PC-3 (cell line): ENCODE measurements around the gene ASPSCR1. TPM values are rescaled to one million over a fixed set of nuclear protein-coding genes. Genes with fewer than 3 reads are reported as not detected.

Experiments
- ATAC-seq: fragments of 200-7000 bp; cut with Tn5 transposase; 2 replicates; pipeline ENCODE4 v1.9.1; 2020; ENCODE audit warnings: mild to moderate bottlenecking, moderate library complexity
- BruUV-seq: library from RNA; stranded (reverse); fragments of 400-500 nt; replicated peaks from 2 replicates; lab custom pipeline; 2021; lab: Mats Ljungman, UMichigan
- CTCF ChIA-PET: fragments of 300-600 bp; sonication (Branson Sonifier 250); formaldehyde crosslinking; loops from one replicate; lab custom pipeline; 2022; ENCODE audit warnings: antibody characterized with exemption; lab: Charles Lee
- POLR2A ChIA-PET: fragments of 300-600 bp; sonication (Branson Sonifier 250); formaldehyde crosslinking; loops from one replicate; lab custom pipeline; 2022; ENCODE audit warnings: antibody characterized with exemption; ENCODE audit not compliant: unreplicated experiment; lab: Charles Lee
- DNase-seq: peaks from one replicate; pipeline ENCODE4 v3.0.0-alpha.2; 2015
- H2AFZ ChIP-seq: fragments of 300-600 bp; sonication (generic); 2 replicates; pipeline ENCODE4 v1.6.0; 2016; ENCODE audit warnings: antibody characterized with exemption, low read length
- H3F3A ChIP-seq: fragments of 300-600 bp; sonication (generic); one replicate; pipeline ENCODE4 v1.6.0; 2017; ENCODE audit warnings: antibody characterized with exemption, low read length, control low read depth, mild to moderate bottlenecking; ENCODE audit not compliant: unreplicated experiment
- H3K27ac ChIP-seq: fragments of 300-600 bp; sonication (generic); 2 replicates; pipeline ENCODE4 v1.5.1; 2016; ENCODE audit warnings: mild to moderate bottlenecking, low read length
- H3K27me3 ChIP-seq: fragments of 300-600 bp; sonication (generic); 2 replicates; pipeline ENCODE4 v1.6.1; 2016; ENCODE audit warnings: low read length, mixed read lengths
- H3K36me3 ChIP-seq: fragments of 300-600 bp; sonication (generic); 2 replicates; pipeline ENCODE4 v1.6.1; 2016; ENCODE audit warnings: low read depth, mixed run types, low read length, mixed read lengths
- H3K4me1 ChIP-seq: fragments of 300-600 bp; sonication (generic); 2 replicates; pipeline ENCODE4 v1.5.1; 2016; ENCODE audit warnings: low read length; ENCODE audit not compliant: insufficient read depth
- H3K4me2 ChIP-seq: fragments of 300-600 bp; sonication (generic); 2 replicates; pipeline ENCODE4 v1.6.0; 2016; ENCODE audit warnings: low read length
- H3K4me3 ChIP-seq: fragments of 300-600 bp; sonication (generic); 2 replicates; pipeline ENCODE4 v1.5.1; 2016; ENCODE audit warnings: mild to moderate bottlenecking, low read length, mixed read lengths
- H3K79me2 ChIP-seq: fragments of 300-600 bp; sonication (generic); 2 replicates; pipeline ENCODE4 v1.6.1; 2017; ENCODE audit warnings: low read length, mixed read lengths
- H3K9ac ChIP-seq: fragments of 300-600 bp; sonication (generic); 2 replicates; pipeline ENCODE4 v1.6.0; 2016; ENCODE audit warnings: mild to moderate bottlenecking, low read length
- H3K9me2 ChIP-seq: fragments of 300-600 bp; sonication (generic); replicated peaks from 2 replicates; pipeline ENCODE4 v1.6.1; 2016; ENCODE audit warnings: mixed run types, low read length, mixed read lengths
- H3K9me3 ChIP-seq: fragments of 300-600 bp; sonication (generic); 2 replicates; pipeline ENCODE4 v1.6.1; 2016; ENCODE audit warnings: low read length, mixed read lengths
- H4K20me1 ChIP-seq: fragments of 300-600 bp; sonication (generic); 2 replicates; pipeline ENCODE4 v1.6.1; 2016; ENCODE audit warnings: low read length, mixed read lengths
- CTCF ChIP-seq: fragments of 300-600 bp; sonication (generic); conservative IDR thresholded peaks from 2 replicates; pipeline ENCODE4 v1.5.1; 2017; ENCODE audit warnings: antibody characterized with exemption, low read depth, mild to moderate bottlenecking, low read length
- EZH2 ChIP-seq: fragments of 300-600 bp; sonication (generic); IDR thresholded peaks from one replicate; pipeline ENCODE4 v1.6.1; 2017; ENCODE audit warnings: antibody characterized with exemption, mild to moderate bottlenecking, low read length; ENCODE audit not compliant: unreplicated experiment
- EZH2phosphoT487 ChIP-seq: fragments of 300-600 bp; sonication (generic); IDR thresholded peaks from 2 replicates; pipeline ENCODE4 v1.6.1; 2018; ENCODE audit warnings: mild to moderate bottlenecking, antibody characterized with exemption, low read length, borderline replicate concordance
- intact Hi-C: fragments of 100-400 bp; cut with micrococcal nuclease; formaldehyde crosslinking; loops from 2 replicates; pipeline ENCODE4 v1.9.0; 2023
- total RNA-seq: library from RNA; depleted of rRNA; stranded (reverse); fragments of >200 nt; gene quantifications from 2 replicates; pipeline ENCODE4 v1.2.3, GENCODE V29; 2014

Gene ASPSCR1
- total RNA-seq, 1 experiment from 2014 or later: 31.5 TPM

- CTCF ChIA-PET: no interaction called here
These were observed 71.7 kb downstream of the ASPSCR1 start for GRCh38 chr17:82049106-82049505.

GRCh38 chr17:82049521-82049971 lies 72.1 kb downstream of the ASPSCR1 start:
- ChIA-PET POLR2A (no interaction called here), CTCF (no interaction called here)
- intact Hi-C loops: no loop called here
- DNase-seq (no peak), ATAC-seq (no peak)
- H3K4me1 ChIP-seq: peaks cover 8% of the 10 kb centered on the region; the same call in 1 of the 2 replicates
- H3K79me2 ChIP-seq: peaks cover 28% of the 10 kb centered on the region
- no peak overlapping the region for H3K4me3 ChIP-seq
- no peaks in the 10 kb centered on the region for H3F3A ChIP-seq
- H4K20me1 ChIP-seq: no peaks in the 10 kb centered on the region
- no peaks in the 10 kb centered on the region for H3K9me3 ChIP-seq
- no peak overlapping the region for H3K4me2 ChIP-seq
- H3K9me2 ChIP-seq: no peaks in the 10 kb centered on the region
- H2AFZ ChIP-seq: no peak overlapping the region
- H3K27me3 ChIP-seq: no peaks in the 10 kb centered on the region
- H3K9ac ChIP-seq: no peak overlapping the region
- H3K27ac ChIP-seq: no peak overlapping the region
- TF ChIP-seq CTCF (no peak), EZH2 (no peak), EZH2phosphoT487 (no peak)
- no peaks in the 10 kb centered on the region; the same call in 1 of the 2 replicates for H3K36me3 ChIP-seq
- no TSS peak for BruUV-seq

More at GRCh38 chr17:82049106-82049505, 71.7 kb downstream of the ASPSCR1 start:
- H3K27ac ChIP-seq: no peak overlapping the region
- H3K4me1 ChIP-seq: peaks cover 8% of the 10 kb centered on the region; the same call in 1 of the 2 replicates
- no peaks in the 10 kb centered on the region; the same call in 1 of the 2 replicates for H3K36me3 ChIP-seq
- H3K9ac ChIP-seq: no peak overlapping the region
- H3K9me2 ChIP-seq: no peaks in the 10 kb centered on the region
- no peak overlapping the region for H3K4me3 ChIP-seq
- peaks cover 28% of the 10 kb centered on the region for H3K79me2 ChIP-seq
- DNase-seq: no peak
- no peak overlapping the region for H3K4me2 ChIP-seq
- H2AFZ ChIP-seq: no peak overlapping the region
- H3K27me3 ChIP-seq: no peaks in the 10 kb centered on the region
- no peaks in the 10 kb centered on the region for H3K9me3 ChIP-seq
- TF ChIP-seq EZH2 (no peak), EZH2phosphoT487 (no peak), CTCF (no peak)
- BruUV-seq: no TSS peak
- POLR2A ChIA-PET: no interaction called here
- intact Hi-C loops: no loop called here
- no peak for ATAC-seq
- no peaks in the 10 kb centered on the region for H3F3A ChIP-seq
- H4K20me1 ChIP-seq: no peaks in the 10 kb centered on the region

- Histone ChIP-seq H2AFZ (no peak overlapping the region), H3K9ac (no peak overlapping the region)
These were observed 72.8 kb downstream of the ASPSCR1 start for GRCh38 chr17:82050152-82050760.

More at GRCh38 chr17:82050152-82050760, 72.8 kb downstream of the ASPSCR1 start:
- H3K9me2 ChIP-seq: no peaks in the 10 kb centered on the region
- no peaks in the 10 kb centered on the region for H4K20me1 ChIP-seq
- DNase-seq (no peak), ATAC-seq (no peak)
- no peak overlapping the region for H3K27ac ChIP-seq
- peak overlapping the region; percentile 81 for H3K4me3 ChIP-seq
- BruUV-seq: TSS peak; percentile 34
- no peaks in the 10 kb centered on the region for H3K9me3 ChIP-seq
- no peaks in the 10 kb centered on the region; the same call in 1 of the 2 replicates for H3K36me3 ChIP-seq
- POLR2A ChIA-PET: no interaction called here
- peaks cover 8% of the 10 kb centered on the region; the same call in 1 of the 2 replicates for H3K4me1 ChIP-seq
- no peaks in the 10 kb centered on the region for H3K27me3 ChIP-seq
- CTCF ChIA-PET: no interaction called here
- no peak for TF ChIP-seq EZH2
- no peak for TF ChIP-seq CTCF
- no peak for TF ChIP-seq EZH2phosphoT487
- intact Hi-C loops: no loop called here
- H3K4me2 ChIP-seq: peak overlapping the region; percentile 97
- H3K79me2 ChIP-seq: peaks cover 28% of the 10 kb centered on the region
- no peaks in the 10 kb centered on the region for H3F3A ChIP-seq
